Fibroblast of lung (primary cell): ENCODE measurements around the gene PCSK9. TPM values are rescaled to one million over a fixed set of nuclear protein-coding genes. Genes with fewer than 3 reads are reported as not detected.

Experiments
- DNase-seq, 2 donors: peaks; one replicate each; pipeline versions ENCODE4 v3.0.0 to v3.0.0-alpha.2; 2010; ENCODE audit warnings: low read depth in 2 of 2
- H2AFZ ChIP-seq: 2 replicates; pipeline ENCODE4 v1.5.1; 2012; ENCODE audit warnings: low read length, control low read depth, inconsistent platforms
- H3K27ac ChIP-seq: 2 replicates; pipeline ENCODE4 v1.5.1; 2011; ENCODE audit warnings: low read length, control low read depth; ENCODE audit not compliant: insufficient read depth
- H3K27me3 ChIP-seq: 2 replicates; pipeline ENCODE4 v1.5.1; 2011; ENCODE audit warnings: mild to moderate bottlenecking, low read length; ENCODE audit not compliant: control insufficient read depth, insufficient read depth
- H3K36me3 ChIP-seq: 2 replicates; pipeline ENCODE4 v1.5.1; 2011; ENCODE audit warnings: low read length; ENCODE audit not compliant: control insufficient read depth, insufficient read depth
- H3K4me1 ChIP-seq: 2 replicates; pipeline ENCODE4 v1.5.1; 2011; ENCODE audit warnings: low read length; ENCODE audit not compliant: control insufficient read depth, insufficient read depth; ENCODE audit errors: extremely low read depth
- H3K4me2 ChIP-seq: 2 replicates; pipeline ENCODE4 v1.5.1; 2011; ENCODE audit warnings: low read length, control low read depth; ENCODE audit not compliant: insufficient read depth; ENCODE audit errors: extremely low read depth
- H3K4me3 ChIP-seq, 4 experiments: fragments of 200-600 bp in 1 of 4; sonication (generic) in 1 of 4; replicated peaks in 1 of 4; 2 replicates each; pipeline ENCODE4 v1.5.1; 2011 to 2016; ENCODE audit warnings: low read length in 4 of 4, low read depth in 3 of 4, mild to moderate bottlenecking in 3 of 4, control low read depth in 2 of 4, inconsistent platforms in 1 of 4, mixed read lengths in 1 of 4; ENCODE audit not compliant: insufficient read depth in 1 of 4; ENCODE audit errors: control extremely low read depth in 1 of 4
- H3K79me2 ChIP-seq: 2 replicates; pipeline ENCODE4 v1.5.1; 2012; ENCODE audit warnings: mild to moderate bottlenecking, low read length, inconsistent platforms; ENCODE audit not compliant: control insufficient read depth, insufficient read depth
- H3K9ac ChIP-seq: 2 replicates; pipeline ENCODE4 v1.5.1; 2011; ENCODE audit warnings: mild to moderate bottlenecking, low read length, control low read depth; ENCODE audit not compliant: insufficient read depth
- H3K9me3 ChIP-seq: 2 replicates; pipeline ENCODE4 v1.5.1; 2012; ENCODE audit warnings: low read depth, low read length; ENCODE audit not compliant: control insufficient read depth, insufficient read depth
- H4K20me1 ChIP-seq: 2 replicates; pipeline ENCODE4 v1.5.1; 2011; ENCODE audit warnings: low read length; ENCODE audit not compliant: control insufficient read depth, insufficient read depth; ENCODE audit errors: extremely low read depth
- EZH2 ChIP-seq: IDR thresholded peaks from 2 replicates; pipeline ENCODE4 v1.5.1; 2012; ENCODE audit warnings: low read length, control low read depth, mild to moderate bottlenecking; ENCODE audit errors: missing control alignments
- polyA plus RNA-seq, 2 donors: library from polyadenylated mRNA; depleted of rRNA in 1 of 2; stranded (reverse) in 1 of 2; unstranded in 1 of 2; fragments of >200 nt; gene quantifications; 2 replicates each; pipeline ENCODE4 v1.2.1, GENCODE V29; 2011 to 2012; ENCODE audit warnings: missing spikeins in 1 of 2
- total RNA-seq: library from RNA; depleted of rRNA; stranded (reverse); fragments of >200 nt; gene quantifications from 2 replicates; pipeline ENCODE4 v1.2.1, GENCODE V29; 2014
- TF ChIP-seq, protein P1 (sequence below), 2 donors: IDR thresholded peaks in 1 of 2; conservative IDR thresholded peaks in 1 of 2; 1 replicate in 1 of 2; 2 replicates in 1 of 2; pipeline ENCODE4 v1.5.1; 2011 to 2012; ENCODE audit warnings: low read length in 2 of 2, control low read depth in 1 of 2, inconsistent platforms in 1 of 2, low read depth in 1 of 2, mild to moderate bottlenecking in 1 of 2

PCSK9 gene
- total and polyA plus RNA-seq, 2 donors (not counting 1 experiment from before 2014, with no cell fraction given) = 0.70 to 2.0 TPM

DNA sequence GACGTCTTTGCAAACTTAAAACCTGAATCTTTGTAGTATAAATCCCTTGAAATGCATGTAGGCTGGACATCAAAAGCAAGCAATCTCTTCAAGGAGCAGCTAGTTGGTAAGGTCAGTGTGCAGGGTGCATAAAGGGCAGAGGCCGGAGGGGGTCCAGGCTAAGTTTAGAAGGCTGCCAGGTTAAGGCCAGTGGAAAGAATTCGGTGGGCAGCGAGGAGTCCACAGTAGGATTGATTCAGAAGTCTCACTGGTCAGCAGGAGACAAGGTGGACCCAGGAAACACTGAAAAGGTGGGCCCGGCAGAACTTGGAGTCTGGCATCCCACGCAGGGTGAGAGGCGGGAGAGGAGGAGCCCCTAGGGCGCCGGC is 390 bp upstream of the PCSK9 start:
- Histone ChIP-seq H3K27me3 (peaks cover 68% of the 10 kb centered on the region), H3K79me2 (no peaks in the 10 kb centered on the region), H2AFZ (no peak overlapping the region), H4K20me1 (no peaks in the 10 kb centered on the region), H3K36me3 (no peaks in the 10 kb centered on the region), H3K4me2 (no peak overlapping the region), H3K27ac (no peak overlapping the region), H3K4me1 (no peaks in the 10 kb centered on the region), H3K9me3 (no peaks in the 10 kb centered on the region), H3K4me3 (peak overlapping the region in 1 of 4 experiments; percentile 51), H3K9ac (no peak overlapping the region)
- no peak for TF ChIP-seq EZH2
- no peak for DNase-seq

- Histone ChIP-seq H3K36me3 (no peaks in the 10 kb centered on the region), H3K4me3 (peak overlapping the region in 2 of 4 experiments; percentile 14 to 51), H3K79me2 (no peaks in the 10 kb centered on the region), H3K27me3 (peaks cover 61% of the 10 kb centered on the region), H2AFZ (no peak overlapping the region), H3K4me2 (peak overlapping the region; percentile 35), H3K4me1 (no peaks in the 10 kb centered on the region), H3K9me3 (no peaks in the 10 kb centered on the region), H3K27ac (no peak overlapping the region), H4K20me1 (no peaks in the 10 kb centered on the region), H3K9ac (no peak overlapping the region)
- TF ChIP-seq EZH2 = peak; percentile 4
- TF ChIP-seq, protein P1, sequence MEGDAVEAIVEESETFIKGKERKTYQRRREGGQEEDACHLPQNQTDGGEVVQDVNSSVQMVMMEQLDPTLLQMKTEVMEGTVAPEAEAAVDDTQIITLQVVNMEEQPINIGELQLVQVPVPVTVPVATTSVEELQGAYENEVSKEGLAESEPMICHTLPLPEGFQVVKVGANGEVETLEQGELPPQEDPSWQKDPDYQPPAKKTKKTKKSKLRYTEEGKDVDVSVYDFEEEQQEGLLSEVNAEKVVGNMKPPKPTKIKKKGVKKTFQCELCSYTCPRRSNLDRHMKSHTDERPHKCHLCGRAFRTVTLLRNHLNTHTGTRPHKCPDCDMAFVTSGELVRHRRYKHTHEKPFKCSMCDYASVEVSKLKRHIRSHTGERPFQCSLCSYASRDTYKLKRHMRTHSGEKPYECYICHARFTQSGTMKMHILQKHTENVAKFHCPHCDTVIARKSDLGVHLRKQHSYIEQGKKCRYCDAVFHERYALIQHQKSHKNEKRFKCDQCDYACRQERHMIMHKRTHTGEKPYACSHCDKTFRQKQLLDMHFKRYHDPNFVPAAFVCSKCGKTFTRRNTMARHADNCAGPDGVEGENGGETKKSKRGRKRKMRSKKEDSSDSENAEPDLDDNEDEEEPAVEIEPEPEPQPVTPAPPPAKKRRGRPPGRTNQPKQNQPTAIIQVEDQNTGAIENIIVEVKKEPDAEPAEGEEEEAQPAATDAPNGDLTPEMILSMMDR (conservative IDR thresholded peaks at IDR 0.05 in 1 of 2, IDR thresholded peaks at IDR 0.05 in 1 of 2; ENCODE audit: low read depth in 1 of 2, low read length in 2 of 2) = no peak
- peak; percentile 9 to 28 for DNase-seq
Measured at GRCh38 chr1:55040083-55040932, 960 bp downstream of the PCSK9 start.

GRCh38 chr1:55040933-55041494 is 1.7 kb downstream of the PCSK9 start:
- Histone ChIP-seq H3K27ac (no peak overlapping the region), H3K9me3 (no peaks in the 10 kb centered on the region), H3K27me3 (peaks cover 54% of the 10 kb centered on the region), H3K4me1 (no peaks in the 10 kb centered on the region), H3K4me3 (peak overlapping the region in 1 of 4 experiments; percentile 51), H3K36me3 (no peaks in the 10 kb centered on the region), H4K20me1 (no peaks in the 10 kb centered on the region), H3K79me2 (no peaks in the 10 kb centered on the region), H3K9ac (no peak overlapping the region), H2AFZ (no peak overlapping the region), H3K4me2 (no peak overlapping the region)
- TF ChIP-seq EZH2 = no peak
- TF ChIP-seq, protein P1 (conservative IDR thresholded peaks at IDR 0.05 in 1 of 2, IDR thresholded peaks at IDR 0.05 in 1 of 2; ENCODE audit: low read depth in 1 of 2, low read length in 2 of 2) = no peak
- DNase-seq = no peak
